Esophagus squamous epithelium (tissue), 4 donors: ENCODE measurements around the gene IMMP2L.

ENCODE experiments used
- CTCF ChIP-seq, 6 experiments: fragments of 450-650 bp in 4 of 6; fragments of 200-600 bp in 2 of 6; sonication (generic) in 2 of 6; IDR thresholded peaks; one replicate each; pipeline ENCODE4 v1.5.1; 2016 to 2019; ENCODE audit warnings: antibody characterized with exemption in 6 of 6, mild to moderate bottlenecking in 4 of 6, moderate library complexity in 4 of 6
- POLR2A ChIP-seq, 4 donors: fragments of 450-650 bp; IDR thresholded peaks; one replicate each; pipeline ENCODE4 v1.6.1; 2017; ENCODE audit warnings: antibody characterized with exemption in 4 of 4, mild to moderate bottlenecking in 4 of 4, moderate library complexity in 3 of 4

GRCh38 chr7:110894111-110894510 is 668.2 kb downstream of the IMMP2L start:
- TF ChIP-seq CTCF (IDR thresholded peaks at IDR 0.05) = no peak
- no peak for TF ChIP-seq POLR2A (IDR thresholded peaks at IDR 0.05)
